Dedifferentiated amniotic fluid mesenchymal stem cell (primary cell): ENCODE data around the gene CMTM3.
"Not testable (repeated sequence)": the region's sequence is repeated elsewhere in the genome, so short reads cannot be mapped to it uniquely, and the experiment has no call there.

Experiments used
- DNase-seq: peaks from one replicate; pipeline ENCODE4 v3.0.0-alpha.2; 2016; ENCODE audit errors: extremely low spot score

CMTM3 gene

DNA sequence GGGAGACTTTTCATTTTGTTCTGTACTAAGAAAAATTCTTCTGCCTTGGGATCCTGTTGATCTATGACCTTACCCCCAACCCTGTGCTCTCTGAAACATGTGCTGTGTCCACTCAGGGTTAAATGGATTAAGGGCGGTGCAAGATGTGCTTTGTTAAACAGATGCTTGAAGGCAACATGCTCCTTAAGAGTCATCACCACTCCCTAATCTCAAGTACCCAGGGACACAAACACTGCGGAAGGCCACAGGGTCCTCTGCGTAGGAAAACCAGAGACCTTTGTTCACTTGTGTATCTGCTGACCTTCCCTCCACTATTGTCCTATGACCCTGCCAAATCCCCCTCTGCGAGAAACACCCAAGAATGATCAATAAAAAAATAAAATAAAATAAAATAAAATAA, 27.1 kb downstream of the CMTM3 start:
- not testable (repeated sequence) for DNase-seq

DNA sequence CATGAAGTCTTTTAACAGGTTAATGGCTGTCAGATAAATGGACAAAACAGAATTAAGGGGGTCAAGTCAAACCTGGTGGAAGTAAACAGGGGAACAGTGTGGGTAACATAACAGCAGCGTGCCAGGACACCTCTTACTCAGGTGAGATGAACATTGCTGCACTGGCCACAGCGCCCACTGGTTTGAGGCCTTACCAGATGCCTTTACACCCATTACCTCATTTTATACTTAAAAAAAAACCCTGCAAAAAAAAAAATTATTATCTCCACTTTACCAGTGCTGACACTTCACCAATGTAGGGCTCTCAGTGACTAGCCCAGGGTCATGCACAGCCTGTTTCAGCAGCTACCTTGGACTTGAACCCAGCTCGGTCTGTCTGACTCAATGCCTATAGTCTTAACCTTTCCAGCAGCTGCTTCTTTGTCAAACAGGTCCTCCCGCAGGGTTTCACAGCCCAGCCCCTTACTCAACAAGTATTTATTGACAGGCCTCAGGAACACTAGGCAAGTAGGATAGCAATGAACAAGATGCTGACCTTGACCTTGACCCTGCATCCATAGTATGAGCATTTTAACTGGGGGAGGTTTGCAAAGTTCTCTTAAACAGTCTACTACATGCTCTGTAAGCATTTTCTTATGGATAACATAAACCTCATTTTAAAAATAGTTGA, 30.2 kb downstream of the CMTM3 start:
- no peak for DNase-seq

GRCh38 chr16:66635406-66635805, 30.9 kb downstream of the CMTM3 start:
- no peak for DNase-seq

DNA sequence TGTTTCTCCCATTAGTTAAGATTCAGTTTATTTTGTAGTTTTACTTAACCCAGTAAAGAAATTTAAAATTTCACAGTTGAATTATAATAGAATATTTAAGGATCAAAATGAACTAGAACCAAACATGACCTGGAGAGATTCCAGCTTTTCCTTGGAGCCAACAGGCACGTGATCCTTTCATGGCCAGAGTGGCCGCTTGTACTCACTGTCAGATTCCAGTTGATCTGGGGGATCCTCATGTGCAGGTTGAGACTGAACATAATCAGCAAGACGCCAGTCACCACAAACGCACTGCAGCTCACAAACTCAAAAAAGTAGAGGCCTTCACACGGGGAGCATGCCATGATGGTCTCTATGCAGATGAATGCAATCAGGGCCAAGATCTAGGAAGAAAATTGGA, 31.7 kb downstream of the CMTM3 start:
- no peak for DNase-seq

DNA sequence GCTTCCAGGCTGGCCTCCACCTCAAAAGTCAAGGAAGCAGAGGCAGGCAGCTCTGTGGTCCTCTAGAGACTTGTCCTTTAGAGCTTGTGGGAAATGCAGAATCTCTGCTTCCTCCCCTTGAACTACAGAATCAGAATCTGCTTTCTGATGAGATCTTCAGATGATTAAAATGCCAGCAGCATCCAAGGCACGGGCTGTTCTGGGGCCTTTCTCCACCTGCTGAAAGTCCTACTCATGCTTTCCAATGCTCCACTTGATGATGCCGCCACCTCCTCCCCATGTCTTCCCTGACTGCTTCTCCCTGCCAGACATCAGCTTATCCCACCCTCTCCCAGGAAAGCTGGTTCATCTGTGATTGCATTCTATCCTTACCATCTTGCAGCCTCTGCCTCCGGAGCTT, 33.3 kb downstream of the CMTM3 start:
- no peak for DNase-seq

GRCh38 chr16:66639091-66639885, 34.8 kb downstream of the CMTM3 start:
- DNase-seq: no peak

GRCh38 chr16:66640724-66641314, 36.3 kb downstream of the CMTM3 start:
- DNase-seq: no peak

GRCh38 chr16:66641387-66641786, 36.9 kb downstream of the CMTM3 start:
- no peak for DNase-seq

DNA sequence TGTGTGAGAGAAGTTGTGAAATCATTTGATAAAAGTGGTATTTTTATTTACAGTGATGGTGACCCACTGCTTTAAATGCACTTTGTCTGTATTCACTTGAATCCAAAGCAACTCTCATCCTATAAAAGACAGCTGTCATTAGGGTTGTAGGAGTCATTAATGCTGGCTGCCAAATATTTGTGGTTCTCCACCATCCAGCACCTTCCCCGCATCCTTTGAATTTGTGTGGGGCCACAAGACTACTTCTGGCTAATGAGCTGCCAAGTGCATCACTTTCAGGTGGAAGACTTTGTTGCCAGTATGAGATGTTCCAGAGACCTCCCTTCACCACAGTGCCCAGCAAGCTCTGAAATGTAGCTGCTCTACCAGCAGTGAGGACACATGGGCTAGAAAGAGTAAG, 43.4 kb downstream of the CMTM3 start:
- DNase-seq: no peak

DNA sequence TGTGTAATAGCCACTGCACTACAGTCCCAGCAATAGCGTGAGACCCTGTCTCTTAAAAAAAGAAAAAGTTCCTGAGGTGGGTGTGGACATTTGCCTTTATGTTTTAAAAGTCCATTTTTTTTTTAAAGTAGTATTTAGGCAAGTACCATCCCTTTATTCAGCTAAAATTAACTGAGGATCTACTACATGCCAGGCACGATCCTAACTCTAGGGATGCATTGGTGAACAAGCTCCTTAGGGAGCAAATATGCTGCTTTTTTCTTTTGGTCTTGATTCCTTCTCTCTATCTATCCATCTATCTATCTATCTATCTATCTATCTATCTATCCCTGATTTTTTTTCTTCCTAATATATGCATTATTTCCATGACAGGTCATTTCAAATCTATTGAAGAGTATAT, 44.7 kb downstream of the CMTM3 start:
- DNase-seq: no peak

DNA sequence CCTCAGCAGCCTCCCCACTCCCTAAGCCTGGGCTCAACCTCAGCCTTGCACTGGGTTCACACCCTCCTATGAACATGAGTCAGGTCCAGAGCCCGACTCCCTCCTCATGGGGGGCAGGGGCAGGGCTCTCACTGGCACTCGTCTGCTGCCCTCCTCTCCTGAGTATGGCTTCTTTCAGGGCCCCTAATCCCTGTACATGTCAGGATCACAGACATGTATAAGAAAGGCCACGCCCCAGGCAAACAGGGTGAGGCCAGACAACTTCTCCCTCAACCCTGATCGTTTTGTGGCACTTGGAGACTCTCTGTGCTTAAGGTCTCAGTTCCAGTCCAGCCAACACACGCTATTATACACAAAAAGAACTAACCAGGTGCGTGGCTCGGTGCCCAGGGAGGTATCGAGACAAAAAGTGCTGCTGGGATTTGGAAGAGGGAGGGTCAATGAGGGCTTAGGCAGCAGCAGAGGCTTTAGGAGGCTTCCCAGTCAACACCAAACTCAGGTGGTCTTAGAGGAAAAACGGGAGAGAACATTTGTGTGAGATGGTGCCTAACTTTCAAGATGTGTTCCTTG, 45.2 kb downstream of the CMTM3 start:
- no peak for DNase-seq

- peak; percentile 83 for DNase-seq
Observed at GRCh38 chr16:66650707-66651473, 46.4 kb downstream of the CMTM3 start.

DNA sequence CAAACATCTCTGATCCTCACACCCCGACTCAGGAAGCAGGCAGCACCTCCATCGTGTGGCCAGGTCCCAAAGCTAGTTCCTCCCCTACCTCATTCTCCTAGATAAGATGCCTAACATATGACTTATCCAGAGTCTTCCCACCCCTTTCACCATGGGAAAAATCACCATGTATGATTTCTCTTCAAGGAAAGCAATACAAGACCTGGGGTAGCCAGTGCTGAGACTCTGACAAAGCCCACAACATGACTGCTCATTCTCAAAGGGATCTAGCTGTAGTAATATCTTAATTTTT, 46.9 kb downstream of the CMTM3 start:
- no peak for DNase-seq

- no peak for DNase-seq
Observed at GRCh38 chr16:66651965-66652364, 47.5 kb downstream of the CMTM3 start.

- no peak for DNase-seq
Observed at GRCh38 chr16:66652661-66653360, 48.3 kb downstream of the CMTM3 start.

DNA sequence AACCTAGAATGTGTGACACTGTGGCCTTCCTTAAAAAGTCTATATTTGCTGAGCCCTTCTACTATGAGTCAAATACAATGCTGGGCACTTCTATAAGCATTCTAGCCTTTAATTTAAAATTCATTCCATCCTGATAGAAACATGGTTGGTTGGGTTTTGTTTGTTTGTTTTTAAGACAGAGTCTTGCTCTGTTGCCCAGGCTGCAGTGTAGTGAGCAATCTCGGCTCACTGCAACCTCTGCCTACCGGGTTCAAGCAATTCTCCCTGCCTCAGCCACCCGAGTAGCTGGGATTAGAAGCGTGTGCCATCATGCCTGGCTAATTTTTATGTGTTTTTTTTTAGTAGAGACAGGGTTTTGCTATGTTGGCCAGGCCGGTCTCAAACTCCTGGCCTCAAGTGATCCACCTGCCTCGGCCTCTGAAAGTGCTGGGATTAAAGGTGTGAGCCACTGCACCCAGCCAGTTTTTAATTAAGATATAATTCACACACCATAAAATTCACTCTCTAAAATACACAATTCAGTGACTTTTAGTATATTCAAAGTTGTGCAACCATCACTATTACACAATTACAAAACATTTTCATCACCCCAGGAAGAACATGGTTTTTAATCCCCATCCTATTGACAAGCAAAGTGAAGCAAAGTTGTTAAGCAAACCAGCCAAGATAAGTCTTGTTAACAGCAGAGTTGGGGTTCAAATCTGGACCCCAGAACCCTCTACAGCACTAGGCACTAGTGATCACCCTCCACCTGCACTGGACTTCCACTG, 49.3 kb downstream of the CMTM3 start:
- DNase-seq: no peak

- DNase-seq: no peak
Observed at GRCh38 chr16:66656547-66656946, 52.0 kb downstream of the CMTM3 start.

DNA sequence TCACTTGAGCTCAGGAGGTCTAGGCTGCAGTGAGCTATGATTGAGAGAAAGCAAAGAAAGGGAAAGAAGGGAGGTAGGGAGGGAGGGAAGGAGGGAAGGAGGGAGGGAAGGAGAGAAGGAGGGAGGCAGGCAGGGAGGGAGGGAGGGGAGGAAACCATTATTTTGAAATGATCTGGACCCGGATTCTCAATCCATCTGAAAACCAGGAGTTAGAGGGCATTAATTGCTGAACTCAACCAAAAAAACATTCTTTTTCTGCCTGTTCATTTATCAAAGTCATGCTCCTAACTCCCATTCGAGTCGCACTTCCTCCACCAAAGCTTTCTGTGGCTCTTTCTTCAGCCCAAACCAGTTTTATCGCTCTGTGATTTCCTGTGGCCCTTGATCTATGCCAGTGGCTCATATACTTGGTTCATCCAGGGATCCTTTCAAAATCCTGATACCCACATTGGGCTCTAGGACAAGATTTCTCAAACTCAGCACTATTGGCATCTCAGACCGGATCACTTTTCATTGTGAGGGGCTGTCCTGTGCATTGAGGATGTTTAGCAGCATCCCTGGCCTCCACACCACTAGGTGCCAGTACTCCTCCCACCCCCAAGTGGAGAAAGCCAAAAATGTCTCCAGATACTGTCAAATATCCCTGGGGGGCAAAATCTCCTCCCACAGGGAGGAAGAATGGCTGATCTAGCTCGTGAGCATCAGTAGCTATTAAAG, 53.8 kb downstream of the CMTM3 start:
- DNase-seq: no peak

- DNase-seq: no peak
Observed at GRCh38 chr16:66658860-66659190, 54.3 kb downstream of the CMTM3 start.
